ENCODE measurements around the gene CD9.
"Not testable (repeated sequence)": the region's sequence is repeated elsewhere in the genome, so short reads cannot be mapped to it uniquely, and the experiment has no call there.

The CD9 gene, protein sequence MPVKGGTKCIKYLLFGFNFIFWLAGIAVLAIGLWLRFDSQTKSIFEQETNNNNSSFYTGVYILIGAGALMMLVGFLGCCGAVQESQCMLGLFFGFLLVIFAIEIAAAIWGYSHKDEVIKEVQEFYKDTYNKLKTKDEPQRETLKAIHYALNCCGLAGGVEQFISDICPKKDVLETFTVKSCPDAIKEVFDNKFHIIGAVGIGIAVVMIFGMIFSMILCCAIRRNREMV

DNA sequence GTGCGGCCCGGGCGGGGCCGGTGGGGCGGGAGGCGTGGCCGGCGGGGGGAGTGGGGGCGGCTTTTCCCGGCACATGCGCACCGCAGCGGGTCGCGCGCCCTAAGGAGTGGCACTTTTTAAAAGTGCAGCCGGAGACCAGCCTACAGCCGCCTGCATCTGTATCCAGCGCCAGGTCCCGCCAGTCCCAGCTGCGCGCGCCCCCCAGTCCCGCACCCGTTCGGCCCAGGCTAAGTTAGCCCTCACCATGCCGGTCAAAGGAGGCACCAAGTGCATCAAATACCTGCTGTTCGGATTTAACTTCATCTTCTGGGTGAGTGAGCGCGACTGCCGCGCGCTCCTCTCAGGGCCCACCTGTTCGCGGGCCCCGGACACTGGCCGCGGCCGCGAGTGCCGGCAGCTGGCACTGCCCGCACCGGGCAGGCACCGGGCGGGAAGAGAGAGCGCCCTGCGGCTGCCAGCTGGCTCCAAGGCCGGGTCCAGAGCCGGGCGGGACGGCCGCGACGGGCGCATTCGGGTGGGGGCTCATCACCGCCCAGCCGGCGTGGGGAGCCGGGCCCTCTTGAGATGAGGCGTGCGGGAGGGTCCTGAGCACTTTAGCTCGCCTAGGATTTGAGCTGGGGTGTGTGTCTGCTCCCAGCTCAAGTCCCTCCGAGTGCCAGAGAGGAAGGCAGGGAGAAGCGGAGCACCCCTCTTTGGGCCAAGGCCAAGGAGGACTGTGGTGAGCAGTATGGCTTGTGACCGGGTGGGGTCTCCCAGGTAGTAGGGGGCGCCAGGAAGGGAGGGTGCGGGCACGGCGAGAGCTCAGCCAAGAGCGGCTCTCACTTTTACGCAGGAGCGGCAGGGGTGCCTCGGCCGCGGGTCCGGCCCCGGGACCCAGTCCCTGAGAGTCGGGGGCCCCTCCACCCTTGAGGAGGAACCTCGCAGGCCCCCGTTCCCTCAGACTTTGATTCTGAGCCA, at the start of gene CD9:
Gene CD9, plus strand, starts transcription at position 145 of the 957 bp plus-strand sequence. Its CDS starts 100 bp downstream, at position 245.
- DNase-seq (ENCODE audit: low read depth): no peak

GRCh38 chr12:6154730-6155459, 45.3 kb upstream of the CD9 start:
- no peak for DNase-seq (ENCODE audit: low read depth)

- DNase-seq (ENCODE audit: low read depth): no peak
Observed at GRCh38 chr12:6157482-6157881, 42.7 kb upstream of the CD9 start.

DNA sequence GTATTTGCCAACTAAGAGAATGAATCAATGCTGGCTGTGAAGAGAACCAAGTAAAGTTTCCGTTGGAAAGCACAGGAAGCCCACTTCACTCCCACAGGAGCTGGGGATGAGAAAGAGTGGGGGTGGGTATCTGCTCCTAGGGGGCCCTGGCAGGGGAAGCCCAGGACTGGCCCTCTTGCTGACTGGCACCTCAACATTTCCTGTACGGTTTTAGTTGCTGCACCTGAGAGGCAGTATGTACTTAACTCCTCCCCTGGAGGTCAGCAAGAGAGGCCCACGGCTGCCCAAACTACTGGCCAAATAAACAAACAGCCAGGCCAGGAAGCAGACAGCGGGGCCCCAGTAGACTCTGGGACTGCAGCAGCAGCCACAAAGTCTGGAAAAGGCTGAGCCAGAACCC, 41.9 kb upstream of the CD9 start:
- no peak for DNase-seq (ENCODE audit: low read depth)

GRCh38 chr12:6158749-6159148, 41.5 kb upstream of the CD9 start:
- DNase-seq (ENCODE audit: low read depth): no peak

DNA sequence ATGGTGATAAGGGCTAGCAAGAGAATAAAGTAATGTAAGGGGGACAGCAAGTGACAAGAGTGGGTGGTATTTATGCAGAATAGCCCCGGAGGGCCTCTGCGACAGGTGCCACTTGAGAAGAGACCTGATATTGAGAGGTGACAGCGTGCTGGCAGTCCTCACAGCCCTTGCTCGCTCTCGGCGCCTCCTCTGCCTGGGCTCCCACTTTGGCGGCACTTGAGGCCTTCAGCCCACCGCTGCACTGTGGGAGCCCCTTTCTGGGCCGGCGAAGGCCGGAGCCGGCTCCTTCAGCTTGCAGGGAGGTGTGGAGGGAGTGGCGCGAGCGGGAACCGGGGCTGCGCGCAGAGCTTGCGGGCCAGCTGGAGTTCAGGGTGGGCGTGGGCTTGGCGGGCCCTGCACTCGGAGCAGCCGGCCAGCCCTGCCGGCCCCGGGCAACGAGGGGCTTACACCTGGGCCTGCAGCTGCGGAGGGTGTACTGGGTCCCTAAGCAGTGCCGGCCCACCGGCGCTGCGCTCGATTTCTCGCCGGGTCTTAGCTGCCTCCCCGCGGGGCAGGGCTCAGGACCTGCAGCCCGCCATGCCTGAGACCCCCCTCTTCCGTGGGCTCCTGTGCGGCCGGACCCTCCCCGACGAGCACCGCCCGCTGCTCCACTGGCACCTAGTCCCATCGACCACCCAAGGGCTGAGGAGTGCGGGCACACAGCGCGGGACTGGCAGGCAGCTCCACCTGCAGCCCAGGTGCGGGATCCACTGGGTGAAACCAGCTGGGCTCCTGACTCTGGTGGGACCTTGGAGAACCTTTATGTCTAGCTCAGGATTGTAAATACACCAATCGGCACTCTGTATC, 40.8 kb upstream of the CD9 start:
- not testable (repeated sequence) for DNase-seq (ENCODE audit: low read depth)

DNA sequence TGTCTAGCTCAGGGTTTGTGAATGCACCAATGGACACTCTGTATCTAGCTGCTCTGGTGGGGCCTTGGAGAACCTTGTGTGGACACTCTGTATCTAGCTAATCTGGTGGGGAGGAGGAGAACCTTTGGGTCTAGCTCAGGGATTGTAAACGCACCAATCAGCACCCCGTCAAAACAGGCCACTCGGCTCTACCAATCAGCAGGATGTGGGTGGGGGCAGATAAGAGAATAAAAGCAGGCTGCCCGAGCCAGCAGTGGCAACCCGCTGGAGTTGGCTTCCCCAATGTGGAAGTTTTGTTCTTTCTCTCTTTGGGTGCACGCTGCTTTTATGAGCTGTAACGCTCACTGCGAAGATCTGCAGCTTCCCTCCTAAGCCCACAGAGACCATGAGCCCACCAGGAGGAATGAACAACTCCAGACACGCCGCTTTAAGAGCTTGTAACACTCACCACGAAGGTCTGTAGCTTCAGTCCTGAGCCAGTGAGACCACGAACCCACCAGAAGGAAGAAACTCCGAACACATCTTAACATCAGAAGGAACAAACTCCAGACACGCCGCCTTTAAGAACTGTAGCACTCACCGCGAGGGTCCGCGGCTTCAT, 40.1 kb upstream of the CD9 start:
- DNase-seq (ENCODE audit: low read depth): not testable (repeated sequence)

GRCh38 chr12:6161124-6161882, 38.9 kb upstream of the CD9 start:
- DNase-seq (ENCODE audit: low read depth): no peak

DNA sequence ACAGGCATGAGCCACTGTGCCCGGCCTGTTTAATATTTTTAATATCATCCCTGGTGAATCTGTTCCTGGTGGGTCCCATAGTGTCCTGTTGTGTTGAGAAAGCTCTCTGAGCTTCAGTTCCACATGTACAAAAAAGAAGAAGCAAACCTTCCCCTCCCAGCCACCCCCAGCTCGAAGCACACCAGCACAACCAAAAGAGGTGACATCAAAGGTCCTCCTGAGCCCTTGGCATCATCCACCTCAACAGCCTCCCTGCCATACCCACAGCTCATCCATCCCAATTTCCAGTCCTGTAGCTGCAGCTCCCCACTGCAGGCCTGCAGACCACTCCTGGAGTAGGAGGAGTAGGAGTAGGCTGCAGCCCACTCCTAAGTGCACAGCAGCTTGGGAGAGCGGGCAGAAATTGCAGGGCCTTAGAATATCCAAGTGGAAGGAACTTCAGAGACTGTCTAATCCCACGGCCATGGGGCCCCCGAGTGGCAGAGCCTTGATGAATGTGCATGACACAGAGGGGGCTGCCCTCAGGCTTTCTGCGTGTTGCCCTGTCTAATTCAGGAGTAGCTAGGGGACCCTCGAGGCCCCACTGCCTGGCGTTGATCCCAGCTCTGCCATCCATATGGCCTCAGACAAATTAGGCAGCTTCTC, 36.7 kb upstream of the CD9 start:
- DNase-seq (ENCODE audit: low read depth): no peak

DNA sequence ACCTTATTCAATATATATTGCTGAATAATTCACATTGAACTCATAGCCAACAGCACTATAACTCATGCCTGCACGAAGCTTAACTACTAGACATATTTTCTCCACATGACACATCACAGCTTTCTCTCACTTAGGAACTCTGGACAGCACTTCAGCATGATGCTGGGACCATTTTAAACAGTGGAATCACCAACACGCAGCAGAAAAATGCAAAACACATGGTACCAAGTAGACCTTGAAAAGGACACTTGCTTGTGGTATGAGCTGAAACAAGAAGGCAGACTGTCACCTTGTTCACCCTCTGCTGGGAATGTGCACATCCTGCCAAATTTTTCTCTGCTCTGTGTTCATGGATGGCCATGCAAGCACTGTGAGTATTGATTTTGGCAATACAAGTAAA, 34.8 kb upstream of the CD9 start:
- no peak for DNase-seq (ENCODE audit: low read depth)

GRCh38 chr12:6166808-6167207, 33.4 kb upstream of the CD9 start:
- no peak for DNase-seq (ENCODE audit: low read depth)

- no peak for DNase-seq (ENCODE audit: low read depth)
Observed at GRCh38 chr12:6167327-6168280, 32.6 kb upstream of the CD9 start.

DNA sequence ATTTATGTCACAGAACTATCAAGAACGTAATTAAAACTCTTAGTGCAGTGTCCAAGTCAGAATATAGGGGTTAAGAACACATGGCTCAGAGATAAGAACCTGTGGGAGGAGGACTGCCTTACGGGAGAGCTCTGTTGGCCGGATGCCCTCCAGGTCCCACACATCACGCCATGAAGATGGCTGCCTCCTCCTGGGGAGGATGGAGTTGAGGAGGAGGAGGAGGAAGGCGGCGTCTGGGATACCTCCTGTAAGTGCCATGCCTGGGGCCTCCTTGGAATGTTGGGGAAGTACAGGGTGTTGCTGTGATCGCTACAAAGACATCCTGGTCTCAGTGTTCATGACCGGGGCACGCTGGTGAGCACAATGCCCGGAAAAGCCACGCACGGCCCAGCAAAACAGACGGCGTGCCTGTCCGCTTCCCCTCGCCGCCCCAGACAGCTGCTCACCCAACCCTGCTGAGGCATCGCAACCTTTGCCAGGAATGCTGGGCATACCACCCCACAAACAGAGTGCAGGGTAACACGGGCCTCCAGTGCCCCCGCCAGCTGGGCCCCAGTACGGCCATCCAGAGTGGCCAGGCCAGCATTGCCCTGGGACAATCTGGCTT, 28.7 kb upstream of the CD9 start:
- DNase-seq (ENCODE audit: low read depth): no peak

DNA sequence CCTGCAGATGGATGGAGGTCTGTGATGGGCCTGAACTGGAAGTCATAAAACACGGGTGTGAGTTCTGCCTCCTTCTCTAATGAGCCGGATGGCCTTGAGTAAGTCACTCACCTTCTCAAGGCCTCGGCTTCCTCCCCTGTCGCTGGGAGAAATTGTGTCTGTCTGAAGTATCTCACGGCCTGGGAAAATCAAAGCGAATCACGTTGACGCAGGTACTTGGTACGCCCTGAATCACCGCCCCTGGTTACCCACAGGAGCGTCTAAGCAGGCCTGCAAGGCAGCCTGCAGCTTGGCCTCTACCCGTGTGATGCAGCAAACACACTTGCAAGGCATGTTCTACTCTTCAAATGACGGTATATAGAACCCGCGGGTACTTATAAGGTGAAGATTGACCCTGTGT, 28.1 kb upstream of the CD9 start:
- no peak for DNase-seq (ENCODE audit: low read depth)

GRCh38 chr12:6172862-6173261, 27.3 kb upstream of the CD9 start:
- DNase-seq (ENCODE audit: low read depth): no peak

DNA sequence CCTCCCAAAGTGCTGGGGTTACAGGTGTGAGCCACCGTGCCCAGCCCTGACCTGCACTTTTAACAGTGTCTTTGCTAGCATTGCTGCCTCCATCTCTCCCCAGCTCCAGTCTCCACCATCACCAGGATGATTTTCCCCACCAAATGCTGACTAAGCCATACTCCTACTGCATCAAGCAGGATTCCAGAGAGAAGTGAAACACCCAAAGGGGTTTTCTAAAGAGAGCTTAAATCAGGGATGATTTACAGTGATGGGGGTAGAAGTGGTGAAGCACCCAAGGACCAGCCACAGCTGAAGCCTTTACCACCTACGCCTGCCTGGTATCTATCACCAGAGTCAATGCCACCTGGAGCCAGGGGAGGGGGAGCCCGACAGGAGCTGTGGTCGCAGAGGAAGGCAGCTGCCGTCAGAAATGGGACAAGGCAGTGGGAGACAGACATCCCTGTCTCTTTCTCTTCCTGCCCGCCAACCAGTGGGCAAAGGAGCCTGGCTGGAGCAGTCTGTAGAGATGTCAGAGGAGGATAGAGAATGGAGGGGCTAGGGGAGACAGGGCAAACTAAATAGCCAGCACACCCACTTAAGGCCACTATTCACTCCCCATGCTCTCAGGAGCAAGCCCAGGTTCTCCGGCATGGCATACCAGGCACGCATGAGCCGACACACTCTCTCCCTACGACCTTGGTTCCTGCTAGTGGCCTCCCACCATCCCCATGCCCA, 22.4 kb upstream of the CD9 start:
- no peak for DNase-seq (ENCODE audit: low read depth)

DNA sequence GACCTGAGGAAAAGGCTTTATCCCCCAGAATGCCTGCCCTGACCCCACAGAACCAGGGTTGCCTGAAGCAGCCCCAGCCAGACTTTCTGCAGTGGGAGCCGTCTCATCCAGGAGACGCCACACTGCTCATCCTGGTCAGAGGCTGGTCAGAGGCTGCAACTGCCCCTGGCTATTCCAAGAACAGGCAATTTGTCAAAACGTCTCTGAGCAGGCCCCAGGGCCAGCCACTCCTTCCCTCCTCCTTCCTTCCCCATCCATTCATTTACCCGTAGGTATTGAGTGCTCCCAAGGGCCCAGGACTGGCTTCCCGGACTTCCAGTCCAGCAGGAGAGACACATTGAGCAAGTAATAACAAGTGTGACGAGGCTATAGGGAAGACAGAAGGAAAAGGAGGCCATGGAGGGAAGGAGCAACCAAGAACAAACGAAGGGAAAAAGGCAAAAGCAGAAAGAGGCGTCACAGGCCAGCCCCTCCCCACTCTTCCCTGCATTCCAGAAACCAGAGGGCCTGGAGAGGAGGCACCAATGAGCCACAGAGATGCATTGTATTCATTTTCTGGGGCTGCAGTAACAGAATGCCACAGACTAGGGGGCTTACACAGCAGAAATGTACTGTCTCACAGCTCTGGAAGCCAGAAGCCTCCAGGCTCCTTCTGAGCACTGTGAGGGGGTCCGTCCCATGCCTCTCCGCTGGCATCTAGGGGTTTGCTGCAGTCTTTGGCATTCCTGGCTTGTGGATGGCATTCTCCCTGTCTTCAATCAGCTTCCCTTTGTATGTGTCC, 21.0 kb upstream of the CD9 start:
- no peak for DNase-seq (ENCODE audit: low read depth)

Data from CMK (cell line).